HEK293 (cell line): ENCODE measurements around the gene TMEM140.

Experiments used
- CTCF ChIP-seq: fragments of 450-650 bp; formaldehyde crosslinking; IDR thresholded peaks from 2 replicates; pipeline ENCODE4 v1.5.1; 2016; ENCODE audit warnings: missing biosample characterization, missing genetic modification characterization
- OSR2 ChIP-seq: fragments of 450-650 bp; formaldehyde crosslinking; IDR thresholded peaks from 2 replicates; pipeline ENCODE4 v1.5.1; 2016; ENCODE audit warnings: missing biosample characterization, missing genetic modification characterization
- SALL2 ChIP-seq: fragments of 450-650 bp; formaldehyde crosslinking; IDR thresholded peaks from 2 replicates; pipeline ENCODE4 v1.5.0; 2017; ENCODE audit warnings: missing biosample characterization, mild to moderate bottlenecking, missing genetic modification characterization, borderline replicate concordance
- ZBTB44 ChIP-seq: fragments of 450-650 bp; IDR thresholded peaks from 2 replicates; pipeline ENCODE4 v1.5.1; 2018; ENCODE audit warnings: missing biosample characterization, mild to moderate bottlenecking, missing genetic modification characterization
- ZNF121 ChIP-seq: fragments of 450-650 bp; formaldehyde crosslinking; IDR thresholded peaks from 2 replicates; pipeline ENCODE4 v1.5.1; 2016; ENCODE audit warnings: missing biosample characterization, missing genetic modification characterization
- ZNF18 ChIP-seq: fragments of 450-650 bp; formaldehyde crosslinking; IDR thresholded peaks from 2 replicates; pipeline ENCODE4 v1.5.1; 2016; ENCODE audit warnings: missing biosample characterization, missing genetic modification characterization
- ZNF510 ChIP-seq: fragments of 450-650 bp; formaldehyde crosslinking; IDR thresholded peaks from 2 replicates; pipeline ENCODE4 v1.5.1; 2018; ENCODE audit warnings: mild to moderate bottlenecking, missing genetic modification characterization, missing biosample characterization; ENCODE audit not compliant: insufficient replicate concordance
- ZSCAN16 ChIP-seq: fragments of 450-650 bp; formaldehyde crosslinking; IDR thresholded peaks from 2 replicates; pipeline ENCODE4 v1.5.1; 2016; ENCODE audit warnings: missing biosample characterization, missing genetic modification characterization
- TF ChIP-seq, protein P1 (sequence below): fragments of 450-650 bp; formaldehyde crosslinking; IDR thresholded peaks from 2 replicates; pipeline ENCODE4 v1.5.1; 2016; ENCODE audit warnings: missing biosample characterization, missing genetic modification characterization
- TF ChIP-seq, protein P2 (sequence below): fragments of 450-650 bp; formaldehyde crosslinking; IDR thresholded peaks from 2 replicates; pipeline ENCODE4 v1.5.1; 2016; ENCODE audit warnings: missing biosample characterization, missing genetic modification characterization

DNA sequence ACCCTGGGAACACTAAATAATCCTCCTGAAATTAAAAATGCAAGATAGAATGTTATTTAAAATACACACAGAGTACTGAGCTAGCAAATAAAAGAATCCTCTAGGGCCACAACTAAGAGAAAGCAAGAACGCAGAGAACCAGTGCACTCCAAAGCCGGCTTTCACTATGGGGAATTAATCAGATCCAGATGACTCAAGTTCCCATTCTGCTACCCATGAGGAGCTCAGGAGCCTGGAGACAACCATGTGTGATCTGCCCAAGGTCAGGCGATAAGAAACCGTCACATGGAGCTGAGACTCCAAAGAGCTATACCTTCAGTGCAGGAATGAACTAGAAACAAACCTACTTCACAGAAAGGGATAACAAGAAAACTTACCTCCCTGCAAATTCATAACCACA lies 42.1 kb downstream of the TMEM140 start:
- TF ChIP-seq CTCF (tag by site-specific recombination), result no peak
- TF ChIP-seq ZNF510 (tag by site-specific recombination), result no peak
- TF ChIP-seq ZBTB44, result no peak
- TF ChIP-seq ZSCAN16, result no peak
- no peak for TF ChIP-seq SALL2 (tag by site-specific recombination)
- TF ChIP-seq ZNF121 (tag by site-specific recombination), result no peak
- TF ChIP-seq OSR2 (tag by site-specific recombination), result no peak
- TF ChIP-seq, protein P1, sequence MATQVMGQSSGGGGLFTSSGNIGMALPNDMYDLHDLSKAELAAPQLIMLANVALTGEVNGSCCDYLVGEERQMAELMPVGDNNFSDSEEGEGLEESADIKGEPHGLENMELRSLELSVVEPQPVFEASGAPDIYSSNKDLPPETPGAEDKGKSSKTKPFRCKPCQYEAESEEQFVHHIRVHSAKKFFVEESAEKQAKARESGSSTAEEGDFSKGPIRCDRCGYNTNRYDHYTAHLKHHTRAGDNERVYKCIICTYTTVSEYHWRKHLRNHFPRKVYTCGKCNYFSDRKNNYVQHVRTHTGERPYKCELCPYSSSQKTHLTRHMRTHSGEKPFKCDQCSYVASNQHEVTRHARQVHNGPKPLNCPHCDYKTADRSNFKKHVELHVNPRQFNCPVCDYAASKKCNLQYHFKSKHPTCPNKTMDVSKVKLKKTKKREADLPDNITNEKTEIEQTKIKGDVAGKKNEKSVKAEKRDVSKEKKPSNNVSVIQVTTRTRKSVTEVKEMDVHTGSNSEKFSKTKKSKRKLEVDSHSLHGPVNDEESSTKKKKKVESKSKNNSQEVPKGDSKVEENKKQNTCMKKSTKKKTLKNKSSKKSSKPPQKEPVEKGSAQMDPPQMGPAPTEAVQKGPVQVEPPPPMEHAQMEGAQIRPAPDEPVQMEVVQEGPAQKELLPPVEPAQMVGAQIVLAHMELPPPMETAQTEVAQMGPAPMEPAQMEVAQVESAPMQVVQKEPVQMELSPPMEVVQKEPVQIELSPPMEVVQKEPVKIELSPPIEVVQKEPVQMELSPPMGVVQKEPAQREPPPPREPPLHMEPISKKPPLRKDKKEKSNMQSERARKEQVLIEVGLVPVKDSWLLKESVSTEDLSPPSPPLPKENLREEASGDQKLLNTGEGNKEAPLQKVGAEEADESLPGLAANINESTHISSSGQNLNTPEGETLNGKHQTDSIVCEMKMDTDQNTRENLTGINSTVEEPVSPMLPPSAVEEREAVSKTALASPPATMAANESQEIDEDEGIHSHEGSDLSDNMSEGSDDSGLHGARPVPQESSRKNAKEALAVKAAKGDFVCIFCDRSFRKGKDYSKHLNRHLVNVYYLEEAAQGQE, result no peak
- TF ChIP-seq, protein P2, sequence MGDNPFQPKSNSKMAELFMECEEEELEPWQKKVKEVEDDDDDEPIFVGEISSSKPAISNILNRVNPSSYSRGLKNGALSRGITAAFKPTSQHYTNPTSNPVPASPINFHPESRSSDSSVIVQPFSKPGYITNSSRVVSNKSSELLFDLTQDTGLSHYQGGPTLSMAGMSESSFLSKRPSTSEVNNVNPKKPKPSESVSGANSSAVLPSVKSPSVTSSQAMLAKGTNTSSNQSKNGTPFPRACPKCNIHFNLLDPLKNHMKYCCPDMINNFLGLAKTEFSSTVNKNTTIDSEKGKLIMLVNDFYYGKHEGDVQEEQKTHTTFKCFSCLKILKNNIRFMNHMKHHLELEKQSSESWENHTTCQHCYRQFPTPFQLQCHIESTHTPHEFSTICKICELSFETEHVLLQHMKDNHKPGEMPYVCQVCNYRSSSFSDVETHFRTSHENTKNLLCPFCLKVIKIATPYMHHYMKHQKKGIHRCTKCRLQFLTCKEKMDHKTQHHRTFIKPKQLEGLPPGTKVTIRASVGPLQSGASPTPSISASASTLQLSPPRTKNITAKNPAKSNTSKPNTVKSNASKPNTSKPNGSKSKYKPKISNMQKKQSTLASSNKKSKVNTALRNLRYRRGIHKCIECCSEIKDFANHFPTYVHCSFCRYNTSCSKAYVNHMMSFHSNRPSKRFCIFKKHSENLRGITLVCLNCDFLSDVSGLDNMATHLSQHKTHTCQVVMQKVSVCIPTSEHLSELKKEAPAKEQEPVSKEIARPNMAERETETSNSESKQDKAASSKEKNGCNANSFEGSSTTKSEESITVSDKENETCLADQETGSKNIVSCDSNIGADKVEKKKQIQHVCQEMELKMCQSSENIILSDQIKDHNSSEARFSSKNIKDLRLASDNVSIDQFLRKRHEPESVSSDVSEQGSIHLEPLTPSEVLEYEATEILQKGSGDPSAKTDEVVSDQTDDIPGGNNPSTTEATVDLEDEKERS (tag by site-specific recombination), result no peak
- TF ChIP-seq ZNF18 (tag by site-specific recombination), result no peak
